Caco-2 (cell line): ENCODE measurements around the gene TIMM50. TPM values are rescaled to one million over a fixed set of nuclear protein-coding genes. Genes with fewer than 3 reads are reported as not detected.

ENCODE experiments used
- BruUV-seq: library from RNA; stranded (reverse); fragments of 400-500 nt; replicated peaks from 2 replicates; lab custom pipeline; 2021; lab: Mats Ljungman, UMichigan
- CTCF ChIA-PET: fragments of 300-600 bp; sonication (Branson Sonifier 250); formaldehyde crosslinking; loops from one replicate; lab custom pipeline; 2022; ENCODE audit warnings: antibody characterized with exemption; lab: Charles Lee
- POLR2A ChIA-PET: fragments of 300-600 bp; sonication (Branson Sonifier 250); formaldehyde crosslinking; loops from one replicate; lab custom pipeline; 2022; ENCODE audit warnings: antibody characterized with exemption; lab: Charles Lee
- DNase-seq, 2 experiments: peaks; one replicate each; pipeline versions ENCODE4 v3.0.0 to v3.0.0-alpha.2; 2020 to 2022
- H3K27me3 ChIP-seq: replicated peaks from 2 replicates; pipeline ENCODE4 v1.6.0; 2011; ENCODE audit warnings: low read length; ENCODE audit not compliant: control insufficient read depth, insufficient read depth
- H3K36me3 ChIP-seq: 2 replicates; pipeline ENCODE4 v1.5.1; 2011; ENCODE audit warnings: low read length; ENCODE audit not compliant: control insufficient read depth, insufficient read depth
- H3K4me1 ChIP-seq: fragments of 250-450 bp; sonication (Bioruptor Pico); 2 replicates; pipeline ENCODE4 v1.5.1; 2020; ENCODE audit warnings: mild to moderate bottlenecking
- H3K4me3 ChIP-seq: 2 replicates; pipeline ENCODE4 v1.5.1; 2011; ENCODE audit warnings: low read depth, mild to moderate bottlenecking, control low read depth, low read length
- H3K9me3 ChIP-seq: fragments of 250-450 bp; sonication (Bioruptor Pico); 2 replicates; pipeline ENCODE4 v1.5.1; 2020; ENCODE audit warnings: mild to moderate bottlenecking, moderate library complexity
- H3K27ac Mint-ChIP-seq: one replicate; pipeline ENCODE4 v1.8.0; 2022; ENCODE audit warnings: mixed read lengths; ENCODE audit not compliant: unreplicated experiment
- H3K27me3 Mint-ChIP-seq: one replicate; pipeline ENCODE4 v1.8.0; 2022; ENCODE audit warnings: mixed read lengths; ENCODE audit not compliant: insufficient read depth, unreplicated experiment
- H3K36me3 Mint-ChIP-seq: one replicate; pipeline ENCODE4 v1.8.0; 2022; ENCODE audit warnings: mild to moderate bottlenecking, mixed read lengths; ENCODE audit not compliant: insufficient read depth, unreplicated experiment
- H3K4me1 Mint-ChIP-seq: one replicate; pipeline ENCODE4 v1.8.0; 2022; ENCODE audit warnings: low read depth, mixed read lengths; ENCODE audit not compliant: unreplicated experiment
- H3K4me3 Mint-ChIP-seq: one replicate; pipeline ENCODE4 v1.8.0; 2022; ENCODE audit warnings: mild to moderate bottlenecking, moderate library complexity, mixed read lengths; ENCODE audit not compliant: unreplicated experiment
- H3K9me3 Mint-ChIP-seq: one replicate; pipeline ENCODE4 v1.8.0; 2022; ENCODE audit warnings: mixed read lengths; ENCODE audit not compliant: unreplicated experiment
- intact Hi-C: fragments of 100-400 bp; cut with micrococcal nuclease; formaldehyde crosslinking; loops from one replicate; pipeline ENCODE4 v1.10.0; 2022; ENCODE audit not compliant: unreplicated experiment
- total RNA-seq: library from RNA; stranded (reverse); gene quantifications from 2 replicates; pipeline ENCODE4 v1.2.3, GENCODE V29; 2022
- TF ChIP-seq, protein P1 (sequence below), 2 experiments: fragments of 200-600 bp in 1 of 2; IDR thresholded peaks; 1 replicate in 1 of 2; 2 replicates in 1 of 2; pipeline versions ENCODE4 v1.5.1 to v1.8.0; 2011 to 2022; ENCODE audit warnings: antibody characterized with exemption in 1 of 2, control low read depth in 1 of 2, inconsistent platforms in 1 of 2, low read depth in 1 of 2, low read length in 1 of 2, mild to moderate bottlenecking in 1 of 2, moderate library complexity in 1 of 2; ENCODE audit not compliant: insufficient read depth in 1 of 2, severe bottlenecking in 1 of 2, unreplicated experiment in 1 of 2

TIMM50 gene
- total RNA-seq, 1 experiment from 2014 or later = 152 TPM

DNA sequence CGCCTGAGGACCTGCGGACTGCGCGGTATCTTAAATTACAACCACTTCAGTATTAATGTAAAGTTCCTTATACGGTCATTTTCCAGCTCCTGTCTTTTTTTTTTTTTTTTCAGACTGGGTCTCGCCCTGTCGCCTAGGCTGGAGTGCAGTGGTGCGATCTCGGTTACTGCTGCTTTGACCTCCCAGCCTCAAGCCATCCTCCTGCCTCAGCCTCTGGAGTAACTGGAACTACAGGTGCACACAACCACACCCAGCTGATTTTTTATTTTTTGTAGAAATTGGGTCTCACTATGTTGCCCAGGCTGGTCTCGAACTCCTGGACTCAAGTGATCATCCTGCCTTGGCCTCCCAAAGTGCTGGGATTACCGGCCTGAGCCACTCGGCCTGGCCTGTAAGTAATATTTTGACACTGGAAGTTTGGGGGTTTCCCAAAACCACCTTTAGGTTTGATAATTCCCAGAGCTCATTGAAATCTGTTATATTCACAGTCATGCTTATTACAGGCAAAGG, 52.4 kb downstream of the TIMM50 start:
- ChIA-PET POLR2A (interaction anchor here (0.6 kb wide), 1 partner anchor 97 kb away, joined by 3 read pairs; the partner anchor contains the start of gene RPS16), CTCF (interaction anchor here (0.7 to 1.5 kb wide), 6 partner anchors 16 to 93 kb away, joined by 3 to 17 read pairs (median 6); no protein-coding TSS in a partner anchor)
- BruUV-seq = no TSS peak
- DNase-seq = no peak
- no peaks in the 10 kb centered on the region for H3K4me1 ChIP-seq
- no peaks in the 10 kb centered on the region for H3K9me3 ChIP-seq
- TF ChIP-seq, protein P1, sequence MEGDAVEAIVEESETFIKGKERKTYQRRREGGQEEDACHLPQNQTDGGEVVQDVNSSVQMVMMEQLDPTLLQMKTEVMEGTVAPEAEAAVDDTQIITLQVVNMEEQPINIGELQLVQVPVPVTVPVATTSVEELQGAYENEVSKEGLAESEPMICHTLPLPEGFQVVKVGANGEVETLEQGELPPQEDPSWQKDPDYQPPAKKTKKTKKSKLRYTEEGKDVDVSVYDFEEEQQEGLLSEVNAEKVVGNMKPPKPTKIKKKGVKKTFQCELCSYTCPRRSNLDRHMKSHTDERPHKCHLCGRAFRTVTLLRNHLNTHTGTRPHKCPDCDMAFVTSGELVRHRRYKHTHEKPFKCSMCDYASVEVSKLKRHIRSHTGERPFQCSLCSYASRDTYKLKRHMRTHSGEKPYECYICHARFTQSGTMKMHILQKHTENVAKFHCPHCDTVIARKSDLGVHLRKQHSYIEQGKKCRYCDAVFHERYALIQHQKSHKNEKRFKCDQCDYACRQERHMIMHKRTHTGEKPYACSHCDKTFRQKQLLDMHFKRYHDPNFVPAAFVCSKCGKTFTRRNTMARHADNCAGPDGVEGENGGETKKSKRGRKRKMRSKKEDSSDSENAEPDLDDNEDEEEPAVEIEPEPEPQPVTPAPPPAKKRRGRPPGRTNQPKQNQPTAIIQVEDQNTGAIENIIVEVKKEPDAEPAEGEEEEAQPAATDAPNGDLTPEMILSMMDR (IDR thresholded peaks at IDR 0.05; ENCODE audit: insufficient read depth in 1 of 2, low read depth in 1 of 2, low read length in 1 of 2, severe bottlenecking in 1 of 2, unreplicated experiment in 1 of 2) = no peak
- no peaks in the 10 kb centered on the region for H3K27me3 Mint-ChIP-seq
- no peak overlapping the region for H3K27ac Mint-ChIP-seq
- H3K36me3 Mint-ChIP-seq = peaks cover 10% of the 10 kb centered on the region
- H3K4me1 Mint-ChIP-seq = peaks cover 2% of the 10 kb centered on the region
- intact Hi-C loops = no loop called here
- H3K27me3 ChIP-seq = no peaks in the 10 kb centered on the region
- no peaks in the 10 kb centered on the region for H3K9me3 Mint-ChIP-seq
- H3K36me3 ChIP-seq = no peaks in the 10 kb centered on the region
- H3K4me3 Mint-ChIP-seq = peak overlapping the region; percentile 77
- H3K4me3 ChIP-seq = no peak overlapping the region

DNA sequence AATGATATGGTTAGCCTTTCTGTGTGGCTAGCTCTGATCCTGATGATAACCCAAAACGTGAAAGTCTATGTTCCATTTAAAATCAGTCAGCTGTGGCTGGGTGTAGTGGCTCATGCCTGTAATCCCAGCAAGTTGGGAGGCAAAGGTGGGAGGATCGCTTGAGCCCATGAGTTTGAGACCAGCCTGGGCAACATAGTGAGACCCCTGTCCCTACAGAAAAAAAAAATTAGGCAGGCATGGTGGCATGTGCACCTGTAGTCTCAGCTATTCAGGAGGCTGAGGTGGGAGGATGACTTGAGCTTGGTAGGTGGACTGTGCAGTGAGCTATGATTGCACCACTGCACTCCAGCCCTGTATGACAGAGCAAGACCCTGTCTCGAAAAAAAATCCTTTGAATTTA, 53.2 kb downstream of the TIMM50 start:
- Histone ChIP-seq H3K27me3 (no peaks in the 10 kb centered on the region), H3K9me3 (no peaks in the 10 kb centered on the region), H3K36me3 (no peaks in the 10 kb centered on the region), H3K4me3 (no peak overlapping the region), H3K4me1 (peaks cover 6% of the 10 kb centered on the region; the same call in 1 of the 2 replicates)
- Mint-ChIP-seq H3K27ac (no peak overlapping the region), H3K9me3 (no peaks in the 10 kb centered on the region), H3K36me3 (peaks cover 13% of the 10 kb centered on the region), H3K4me1 (peaks cover 10% of the 10 kb centered on the region), H3K4me3 (no peak overlapping the region), H3K27me3 (no peaks in the 10 kb centered on the region)
- intact Hi-C loops = no loop called here
- TF ChIP-seq, protein P1 (IDR thresholded peaks at IDR 0.05; ENCODE audit: insufficient read depth in 1 of 2, low read depth in 1 of 2, low read length in 1 of 2, severe bottlenecking in 1 of 2, unreplicated experiment in 1 of 2) = no peak
- BruUV-seq = no TSS peak
- ChIA-PET CTCF (interaction anchor here (0.5 to 1.6 kb wide), 6 partner anchors 31 to 93 kb away, joined by 3 to 21 read pairs (median 6); partner anchors contain the start of gene DLL3), POLR2A (interaction anchor here (0.6 kb wide), 1 partner anchor 98 kb away, joined by 3 read pairs; the partner anchor contains the start of gene RPS16)
- DNase-seq = peak in 1 of 2 experiments; percentile 10

DNA sequence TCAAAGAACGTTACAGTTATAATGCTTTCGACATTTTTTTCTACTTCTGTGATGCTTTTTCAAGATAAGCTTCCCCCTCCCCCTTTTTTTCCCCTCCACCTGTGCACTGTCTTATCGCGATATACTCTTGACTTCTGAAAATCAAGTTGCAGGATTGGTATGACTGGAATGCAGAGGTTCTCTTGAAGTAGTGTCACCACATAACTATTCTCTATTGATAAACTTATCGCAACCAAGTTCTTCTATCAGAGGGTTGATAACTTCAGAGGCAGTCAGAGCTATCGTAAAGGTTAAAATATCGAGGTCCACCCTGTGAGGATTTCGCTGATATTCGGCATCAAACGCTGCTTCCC, 58.5 kb downstream of the TIMM50 start:
- intact Hi-C loops = no loop called here
- Mint-ChIP-seq H3K27ac (peak overlapping the region; percentile 34), H3K9me3 (no peaks in the 10 kb centered on the region), H3K4me3 (peak overlapping the region; percentile 90), H3K36me3 (peaks cover 18% of the 10 kb centered on the region), H3K27me3 (peaks cover 4% of the 10 kb centered on the region), H3K4me1 (peaks cover 15% of the 10 kb centered on the region)
- TF ChIP-seq, protein P1 (IDR thresholded peaks at IDR 0.05; ENCODE audit: insufficient read depth in 1 of 2, low read depth in 1 of 2, low read length in 1 of 2, severe bottlenecking in 1 of 2, unreplicated experiment in 1 of 2) = no peak
- Histone ChIP-seq H3K4me1 (peaks cover 8% of the 10 kb centered on the region; the same call in 1 of the 2 replicates), H3K27me3 (no peaks in the 10 kb centered on the region), H3K4me3 (peak overlapping the region; percentile 82), H3K9me3 (no peaks in the 10 kb centered on the region), H3K36me3 (no peaks in the 10 kb centered on the region)
- CTCF ChIA-PET = interaction anchor here (1.0 to 2.3 kb wide), 3 partner anchors 41 to 103 kb away, joined by 3 to 10 read pairs (median 8); partner anchors contain the start of gene RPS16
- POLR2A ChIA-PET = interaction anchor here (0.6 to 1.9 kb wide), 2 partner anchors 103 to 887 kb away, joined by 4 to 11 read pairs; partner anchors contain the start of gene RPS16
- peak in 1 of 2 experiments; percentile 28 for DNase-seq
- BruUV-seq = no TSS peak
